GM12873 (cell line): ENCODE measurements around the gene SGCD.

ENCODE experiments used
- TF ChIP-seq, protein P1 (sequence below): IDR thresholded peaks from 2 replicates; pipeline ENCODE4 v1.5.1; 2012; ENCODE audit warnings: low read depth, mild to moderate bottlenecking, moderate library complexity, low read length, control low read depth; ENCODE audit not compliant: insufficient read depth; ENCODE audit errors: missing control alignments

SGCD gene

DNA sequence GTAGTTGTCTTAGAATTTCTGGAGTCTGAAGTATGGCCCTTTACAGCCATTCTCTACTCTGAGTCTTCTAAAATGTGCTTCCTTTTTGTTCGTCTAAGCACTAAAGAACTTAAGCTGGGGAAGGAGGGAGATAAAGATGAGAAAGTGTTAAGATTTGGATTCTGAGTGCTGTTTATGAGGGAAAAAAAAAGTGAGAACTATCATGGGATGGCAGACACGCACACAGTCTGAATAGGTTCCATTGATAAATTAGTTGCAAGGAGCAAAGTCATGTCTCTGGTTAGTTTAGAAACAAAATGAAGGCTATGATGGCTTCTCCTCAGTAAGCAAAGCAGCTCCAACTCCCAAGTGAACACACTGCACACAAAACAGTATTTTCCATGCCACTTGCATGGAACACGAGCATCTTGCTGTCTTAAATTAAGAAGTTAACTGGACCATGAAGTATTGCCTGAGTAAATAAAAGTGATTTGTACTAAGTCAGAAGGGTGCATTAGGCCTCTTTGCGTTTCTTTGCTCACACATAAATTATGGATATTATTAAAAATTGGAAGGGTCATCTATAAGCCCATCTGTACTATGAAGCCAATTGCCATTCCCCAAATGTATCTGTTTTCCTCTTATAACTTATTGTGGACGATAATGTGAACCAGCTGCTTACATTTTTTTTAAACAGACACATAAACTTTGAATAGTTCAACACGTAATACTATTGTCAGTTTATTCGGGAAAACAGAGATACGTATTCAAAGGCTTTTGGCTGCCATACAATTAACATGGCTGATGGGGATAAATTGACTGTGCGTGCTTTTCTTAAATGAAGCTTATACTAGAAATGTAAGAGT, 199.3 kb downstream of the SGCD start:
- TF ChIP-seq, protein P1, sequence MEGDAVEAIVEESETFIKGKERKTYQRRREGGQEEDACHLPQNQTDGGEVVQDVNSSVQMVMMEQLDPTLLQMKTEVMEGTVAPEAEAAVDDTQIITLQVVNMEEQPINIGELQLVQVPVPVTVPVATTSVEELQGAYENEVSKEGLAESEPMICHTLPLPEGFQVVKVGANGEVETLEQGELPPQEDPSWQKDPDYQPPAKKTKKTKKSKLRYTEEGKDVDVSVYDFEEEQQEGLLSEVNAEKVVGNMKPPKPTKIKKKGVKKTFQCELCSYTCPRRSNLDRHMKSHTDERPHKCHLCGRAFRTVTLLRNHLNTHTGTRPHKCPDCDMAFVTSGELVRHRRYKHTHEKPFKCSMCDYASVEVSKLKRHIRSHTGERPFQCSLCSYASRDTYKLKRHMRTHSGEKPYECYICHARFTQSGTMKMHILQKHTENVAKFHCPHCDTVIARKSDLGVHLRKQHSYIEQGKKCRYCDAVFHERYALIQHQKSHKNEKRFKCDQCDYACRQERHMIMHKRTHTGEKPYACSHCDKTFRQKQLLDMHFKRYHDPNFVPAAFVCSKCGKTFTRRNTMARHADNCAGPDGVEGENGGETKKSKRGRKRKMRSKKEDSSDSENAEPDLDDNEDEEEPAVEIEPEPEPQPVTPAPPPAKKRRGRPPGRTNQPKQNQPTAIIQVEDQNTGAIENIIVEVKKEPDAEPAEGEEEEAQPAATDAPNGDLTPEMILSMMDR, result no peak

DNA sequence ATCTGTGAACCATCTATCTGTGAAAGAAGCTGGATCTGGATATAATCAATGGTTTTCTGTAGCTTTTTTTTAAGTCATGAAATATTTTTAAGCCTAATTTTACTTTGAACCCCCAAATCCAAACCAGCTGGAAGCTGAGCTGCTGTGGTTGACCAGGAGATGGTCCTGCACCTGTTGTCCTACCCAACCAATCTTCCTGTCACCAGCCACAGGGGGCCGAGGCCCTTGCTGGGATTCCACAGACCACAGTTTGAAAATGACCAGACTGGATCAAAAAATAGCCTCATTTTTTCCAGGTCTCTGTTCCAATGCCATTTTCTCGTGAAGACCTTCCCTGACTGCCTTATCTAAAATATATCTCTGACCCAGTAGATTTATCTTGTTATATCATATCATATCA, 200.6 kb downstream of the SGCD start:
- TF ChIP-seq, protein P1, result no peak

DNA sequence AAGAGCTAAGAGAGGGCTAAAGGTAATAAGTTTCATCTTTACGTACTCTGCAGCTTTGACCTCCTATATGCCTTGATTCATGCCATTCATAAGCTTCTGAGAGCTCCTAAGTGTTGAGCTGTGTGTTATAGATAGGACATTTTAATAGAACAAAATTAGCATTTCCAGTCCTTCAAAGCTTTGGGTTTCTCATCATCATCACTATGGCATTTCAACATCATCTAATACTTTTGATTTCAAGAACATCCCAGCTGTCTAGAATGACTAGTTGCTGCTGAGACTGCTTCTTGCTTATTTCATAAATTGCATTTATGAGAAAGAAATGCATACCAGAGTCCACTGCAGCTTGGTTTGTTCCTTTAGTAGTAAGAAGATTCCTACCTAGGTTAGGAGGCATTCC, 201.7 kb downstream of the SGCD start:
- TF ChIP-seq, protein P1, result no peak

DNA sequence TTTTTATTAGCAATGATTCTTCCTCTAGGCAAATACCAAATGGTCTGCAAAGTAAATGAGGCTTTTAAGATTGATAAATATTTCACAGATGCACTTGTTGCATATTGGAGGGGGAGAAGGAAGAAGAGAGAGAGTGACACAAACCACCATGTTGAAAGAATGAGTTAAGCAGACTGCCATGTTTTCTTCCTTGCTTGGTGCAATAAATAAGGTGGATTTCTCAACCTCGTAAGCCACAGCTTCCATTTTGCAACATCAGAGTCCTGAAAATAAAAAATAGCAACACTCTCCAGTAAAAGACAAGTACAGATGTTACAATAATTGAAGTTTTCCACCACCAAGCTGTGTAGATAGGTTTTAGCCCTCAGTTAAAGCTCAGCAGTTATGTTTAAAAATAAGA, 202.9 kb downstream of the SGCD start:
- TF ChIP-seq, protein P1, result no peak

DNA sequence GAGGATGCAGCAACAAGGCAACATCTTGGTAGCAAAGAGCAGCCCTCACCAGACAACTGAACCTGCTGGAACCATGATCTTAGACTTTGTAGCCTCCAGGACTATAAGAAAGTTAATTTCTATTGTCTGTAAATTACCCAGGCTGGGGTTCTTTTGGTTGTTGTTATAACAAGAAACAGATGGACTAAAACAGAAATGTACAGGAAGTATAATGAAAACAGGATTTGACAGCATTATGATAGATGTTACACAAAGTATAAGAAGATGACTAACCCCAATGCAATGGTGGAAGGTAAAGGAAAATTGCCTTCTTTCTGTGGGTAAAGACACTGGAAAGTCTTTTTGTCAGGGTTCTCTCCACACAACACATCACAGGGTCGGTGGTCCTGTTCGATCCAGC, 204.2 kb downstream of the SGCD start:
- TF ChIP-seq, protein P1, result no peak

DNA sequence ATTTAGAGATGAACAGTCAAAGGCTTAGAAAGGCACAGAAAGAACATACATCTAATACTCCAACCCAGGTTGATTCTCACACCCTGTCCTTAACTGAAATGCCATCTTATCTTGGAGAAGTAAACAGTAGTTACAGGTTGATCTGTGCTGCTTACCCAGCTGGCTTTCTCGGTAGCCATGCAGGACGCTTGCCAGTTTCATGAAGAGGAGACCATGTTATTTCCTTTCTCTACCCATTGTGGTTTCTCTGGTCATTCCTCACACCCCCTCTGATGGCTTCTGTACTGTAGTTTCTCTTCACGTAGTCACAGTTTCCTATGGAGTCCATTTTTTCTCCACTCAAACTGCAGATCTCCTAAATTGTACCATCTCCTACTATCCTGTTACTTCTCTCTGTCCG, 206.0 kb downstream of the SGCD start:
- TF ChIP-seq, protein P1, result no peak

DNA sequence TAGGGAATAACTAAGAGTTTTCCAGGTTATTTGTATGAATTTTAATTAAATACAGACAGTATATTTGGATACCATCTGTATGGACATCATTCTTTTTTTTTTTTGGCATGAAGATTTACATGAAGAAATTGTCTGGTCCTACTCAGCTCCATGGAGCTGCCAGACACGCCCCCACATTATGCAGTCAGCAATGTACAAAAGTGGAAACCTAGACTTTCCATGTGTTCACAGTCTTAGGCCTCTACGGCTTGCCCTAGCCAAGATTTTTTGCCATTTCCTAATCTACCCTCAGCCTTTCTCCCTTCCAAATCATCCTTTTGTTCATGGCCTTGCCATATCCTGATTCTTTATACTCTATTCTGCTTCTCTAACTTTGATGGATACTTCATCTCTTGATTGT, 207.1 kb downstream of the SGCD start:
- TF ChIP-seq, protein P1, result no peak
